GM18526 (cell line): Measurements from ENCODE around the gene TARS2.

Experiments
- POLR2A ChIP-seq: IDR thresholded peaks from 3 replicates; pipeline ENCODE4 v1.6.1; 2011; ENCODE audit not compliant: insufficient read length; ENCODE audit errors: extremely low read depth

The TARS2 gene

GRCh38 chr1:150544204-150544603, 57.0 kb downstream of the TARS2 start:
- TF ChIP-seq POLR2A = no peak

DNA sequence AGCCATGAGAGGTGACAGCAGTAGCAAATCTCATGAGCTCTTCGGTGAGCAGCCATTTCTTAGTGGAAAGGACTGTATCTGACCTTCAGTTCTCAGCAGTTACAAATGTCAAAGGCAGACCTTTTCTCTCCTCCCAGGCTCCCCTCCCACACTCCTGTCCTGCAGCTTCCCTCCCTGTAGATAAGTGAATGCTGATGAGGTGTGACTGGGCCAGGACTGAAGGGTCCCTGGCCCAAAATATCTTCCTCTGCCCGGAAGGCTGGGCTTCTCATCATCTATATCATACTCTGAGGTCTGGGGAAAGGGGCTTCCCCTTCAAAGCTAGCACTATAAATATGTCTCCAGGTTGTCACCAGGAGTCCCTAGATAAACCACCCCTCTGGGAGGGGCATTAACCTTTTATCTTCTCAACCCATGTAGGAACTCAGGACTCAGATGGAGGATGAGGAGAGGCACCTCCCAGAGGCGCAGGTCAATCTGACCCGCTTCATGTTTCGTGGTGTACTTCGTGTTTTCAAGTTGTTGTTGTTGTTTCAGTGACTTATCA, 58.3 kb downstream of the TARS2 start:
- no peak for TF ChIP-seq POLR2A

- no peak for TF ChIP-seq POLR2A
Measured at GRCh38 chr1:150546294-150546937, 59.2 kb downstream of the TARS2 start.

DNA sequence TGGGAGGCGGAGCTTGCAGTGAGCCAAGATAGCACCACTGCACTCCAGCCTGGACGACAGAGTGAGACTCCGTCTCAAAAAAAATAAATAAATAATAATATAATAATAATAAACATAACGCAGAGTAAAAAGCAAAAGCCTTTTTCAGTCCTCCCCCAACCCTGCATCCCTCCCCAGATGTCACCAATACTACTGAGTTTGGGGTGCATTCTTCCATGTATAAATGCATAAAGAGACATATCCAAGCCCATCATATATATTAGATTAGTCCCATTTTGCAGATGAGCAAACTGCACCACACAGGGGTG, 61.1 kb downstream of the TARS2 start:
- TF ChIP-seq POLR2A = no peak

GRCh38 chr1:150548632-150549495, 61.6 kb downstream of the TARS2 start, which contains the start of gene ADAMTSL4:
Gene ADAMTSL4 (plus strand): TSS chr1:150549408. CDS start chr1:150552289, 2,881 bp downstream.
- no peak for TF ChIP-seq POLR2A

DNA sequence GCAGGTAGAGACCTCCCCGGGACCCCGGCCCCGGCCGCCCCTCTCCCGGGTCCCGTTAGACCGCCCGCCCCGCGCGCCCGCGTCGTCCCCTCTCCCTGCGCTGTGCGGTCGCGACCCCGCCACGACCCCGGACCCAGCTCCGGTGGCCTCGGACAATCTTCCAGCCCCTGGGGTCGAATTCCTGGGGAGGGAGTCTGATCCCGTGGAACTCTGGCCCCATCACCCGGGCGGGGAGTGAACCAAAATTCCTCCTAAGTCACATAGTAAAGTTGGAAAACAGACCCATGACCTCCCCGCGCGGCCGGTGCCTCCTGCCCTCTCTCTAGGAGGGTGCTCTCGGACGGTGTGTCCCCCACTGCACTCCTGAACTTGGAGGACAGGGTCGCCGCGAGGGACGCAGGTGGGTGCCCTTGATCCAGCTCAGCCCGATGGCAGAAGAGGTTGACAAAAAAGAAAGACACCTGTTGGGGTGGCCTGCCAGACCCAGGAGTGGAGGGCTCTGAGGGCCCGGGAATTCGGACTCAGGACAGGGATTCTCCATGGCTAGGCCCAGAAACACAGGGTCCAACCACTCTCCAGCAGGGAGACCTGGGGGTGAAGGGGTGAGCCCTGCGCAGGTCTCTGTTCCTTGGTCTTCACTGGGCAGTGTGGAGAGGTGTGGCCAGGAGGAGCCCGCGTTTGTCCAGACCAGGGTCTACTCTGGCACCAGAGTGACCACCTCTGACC, 62.4 kb downstream of the TARS2 start:
- TF ChIP-seq POLR2A = no peak

GRCh38 chr1:150550222-150551050, 63.2 kb downstream of the TARS2 start:
- TF ChIP-seq POLR2A = no peak

DNA sequence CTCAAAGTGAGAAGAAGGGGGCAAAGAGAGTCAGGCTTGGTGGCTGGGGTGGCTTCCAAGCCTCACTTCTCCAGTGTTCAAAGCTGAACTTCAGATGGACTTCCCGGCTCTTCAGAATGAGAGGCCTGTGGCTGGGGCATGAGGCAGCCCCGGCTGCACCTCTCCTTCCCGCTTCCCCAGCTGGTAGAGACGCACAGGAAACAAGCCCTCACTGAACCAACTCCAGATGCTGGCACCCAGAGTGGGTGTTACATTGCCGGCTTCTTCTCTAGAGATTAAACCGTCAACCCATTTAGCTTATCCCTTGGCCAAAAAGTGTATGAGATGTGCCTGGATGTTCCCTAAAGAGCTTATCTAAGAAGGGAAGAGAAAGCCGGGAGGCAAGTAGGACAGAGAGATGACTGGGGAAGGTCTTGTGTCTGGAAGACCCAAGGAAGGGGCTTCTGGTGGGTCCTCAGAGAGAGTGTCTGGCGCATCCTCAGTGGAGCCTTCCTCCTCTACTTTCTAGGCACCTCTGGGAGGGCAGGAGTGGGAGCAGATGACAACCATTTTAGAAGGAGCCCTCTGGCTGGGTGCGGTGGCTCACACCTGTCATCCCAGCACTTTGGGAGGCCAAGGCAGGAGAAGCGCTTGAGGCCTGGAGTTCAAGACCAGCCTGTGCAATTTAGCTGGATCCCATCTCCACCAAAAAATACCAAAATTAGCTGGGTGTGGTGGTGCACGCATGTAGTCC, 64.0 kb downstream of the TARS2 start:
- no peak for TF ChIP-seq POLR2A

DNA sequence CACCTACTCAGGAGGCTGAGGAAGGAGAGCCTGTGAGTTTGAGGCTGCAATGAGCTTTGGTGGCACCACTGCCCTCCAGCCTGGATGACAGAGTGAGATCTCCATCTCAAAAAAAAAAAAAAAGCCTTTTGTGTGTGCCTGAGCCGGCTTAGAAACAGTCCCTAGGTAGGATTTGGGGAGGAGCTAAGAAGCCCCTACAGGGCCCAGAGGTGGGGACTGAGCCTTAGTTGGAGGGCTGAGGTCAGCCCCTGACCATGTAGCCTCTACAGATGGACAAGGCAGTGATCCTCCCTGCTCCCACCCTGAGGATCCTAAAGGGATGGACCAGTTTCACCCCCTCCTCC, 64.5 kb downstream of the TARS2 start:
- TF ChIP-seq POLR2A = no peak

DNA sequence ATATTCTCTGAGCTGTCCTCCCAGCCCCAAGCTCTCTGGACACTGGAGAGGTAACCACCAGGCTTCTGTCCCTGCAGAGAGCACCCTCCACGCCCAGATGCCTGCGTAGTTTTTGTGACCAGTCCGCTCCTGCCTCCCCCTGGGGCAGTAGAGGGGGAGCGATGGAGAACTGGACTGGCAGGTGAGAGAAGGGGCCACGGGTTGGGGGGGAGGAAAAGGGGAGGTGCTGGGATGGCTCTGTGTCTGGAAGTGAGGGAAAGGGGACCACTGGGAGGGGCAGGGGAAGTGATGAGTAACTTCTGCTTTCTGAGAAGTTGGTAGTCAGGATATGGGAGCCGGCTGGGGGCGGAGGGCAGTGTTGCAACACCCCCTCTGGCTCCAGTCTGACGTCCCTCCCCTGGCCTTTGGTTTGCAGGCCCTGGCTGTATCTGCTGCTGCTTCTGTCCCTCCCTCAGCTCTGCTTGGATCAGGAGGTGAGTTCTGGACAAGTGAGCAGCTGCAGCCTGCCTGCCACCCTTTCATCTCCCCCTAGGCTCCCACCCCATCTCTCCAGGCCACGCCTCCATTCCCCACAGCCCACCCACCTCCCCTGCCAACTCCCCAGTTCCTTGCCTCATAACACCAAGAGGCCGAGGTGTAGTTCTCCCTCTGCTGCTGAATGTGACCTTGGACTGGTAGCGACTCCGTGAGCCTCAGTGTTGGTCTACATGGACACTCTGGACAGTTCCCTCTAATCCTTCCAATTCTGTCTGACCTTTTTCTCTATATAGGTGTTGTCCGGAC, 65.1 kb downstream of the TARS2 start:
- TF ChIP-seq POLR2A = no peak

- TF ChIP-seq POLR2A = no peak
Measured at GRCh38 chr1:150552911-150553289, 65.7 kb downstream of the TARS2 start.

- no peak for TF ChIP-seq POLR2A
Measured at GRCh38 chr1:150553392-150554085, 66.3 kb downstream of the TARS2 start.

- no peak for TF ChIP-seq POLR2A
Measured at GRCh38 chr1:150554086-150554452, 66.8 kb downstream of the TARS2 start.
